NCI-H146 treated with DMSO at 0.1 percent for 48 hours (cell line): Measurements from ENCODE around the gene PLCB1.

Source experiments
- DNase-seq: peaks from one replicate; lab custom pipeline; 2025; ENCODE audit not compliant: unreplicated experiment; lab: John Stamatoyannopoulos, UW

Gene PLCB1

DNA sequence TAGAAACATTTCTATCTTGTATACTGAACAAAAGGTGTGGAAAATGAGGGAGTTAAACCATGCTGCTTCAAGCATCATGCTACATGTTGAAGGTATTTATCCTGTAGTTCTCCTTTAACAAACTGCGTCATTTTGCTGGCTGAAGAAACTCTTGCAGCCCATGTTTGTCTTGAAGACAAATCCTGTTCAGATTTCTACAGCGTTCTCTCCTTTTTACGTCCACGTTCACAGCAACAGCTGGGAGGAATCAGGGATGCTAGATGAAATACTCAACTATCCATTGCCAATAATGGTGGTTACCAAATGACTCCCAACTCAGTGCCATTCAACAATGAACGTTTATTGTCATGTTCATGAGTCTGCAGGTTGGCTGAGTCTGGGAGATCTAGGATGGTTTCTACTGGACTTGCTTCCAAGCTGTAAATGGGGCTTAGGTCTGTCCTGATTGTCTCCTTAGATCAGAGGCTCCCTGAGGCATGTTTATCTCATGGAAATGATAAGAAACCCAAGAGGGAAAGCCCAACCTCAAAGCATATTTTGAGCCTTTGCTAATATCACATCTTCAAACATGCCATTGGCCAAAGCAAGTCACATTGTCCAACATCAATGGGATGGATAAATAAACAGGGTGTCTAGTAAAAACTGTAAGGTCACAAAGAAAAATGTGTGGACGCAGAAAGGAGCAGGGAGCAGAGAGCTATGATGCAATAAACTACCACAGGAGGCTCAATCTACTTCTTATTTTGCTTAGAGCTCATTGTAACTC lies 2.7 kb upstream of the PLCB1 start:
- DNase-seq, result no peak

DNA sequence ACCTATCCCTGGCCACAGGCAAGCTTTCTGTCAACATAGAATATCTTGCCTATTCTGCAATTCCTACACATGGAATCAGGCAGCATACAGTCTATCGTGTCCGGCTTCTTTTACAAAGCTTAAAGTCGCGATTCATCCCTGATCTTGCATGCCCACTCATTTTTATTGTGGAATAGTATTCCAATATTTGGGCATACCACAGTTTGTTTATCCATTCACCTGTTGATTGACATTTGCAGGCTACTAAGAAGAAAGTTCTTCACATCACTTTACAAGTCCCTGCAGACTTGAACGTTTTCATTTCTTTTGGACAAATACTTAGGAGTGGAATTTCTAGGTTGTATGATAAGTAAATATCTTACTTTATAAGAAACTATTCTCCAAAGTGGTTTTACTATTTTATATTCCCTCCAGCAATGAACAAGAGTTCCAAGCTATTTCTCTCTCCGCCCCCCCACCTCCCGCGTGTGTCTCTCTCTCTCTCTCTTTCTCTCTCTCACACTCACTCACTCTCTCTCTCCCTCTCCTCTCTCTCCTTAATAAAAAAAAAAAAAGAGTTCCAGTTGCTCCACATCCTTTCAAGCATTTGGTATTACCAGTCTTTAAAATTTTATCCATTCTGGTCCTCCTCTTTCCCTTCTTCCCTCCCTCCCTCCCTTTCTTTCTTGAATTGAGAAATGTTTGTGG lies 1.1 kb upstream of the PLCB1 start:
- no peak for DNase-seq

DNA sequence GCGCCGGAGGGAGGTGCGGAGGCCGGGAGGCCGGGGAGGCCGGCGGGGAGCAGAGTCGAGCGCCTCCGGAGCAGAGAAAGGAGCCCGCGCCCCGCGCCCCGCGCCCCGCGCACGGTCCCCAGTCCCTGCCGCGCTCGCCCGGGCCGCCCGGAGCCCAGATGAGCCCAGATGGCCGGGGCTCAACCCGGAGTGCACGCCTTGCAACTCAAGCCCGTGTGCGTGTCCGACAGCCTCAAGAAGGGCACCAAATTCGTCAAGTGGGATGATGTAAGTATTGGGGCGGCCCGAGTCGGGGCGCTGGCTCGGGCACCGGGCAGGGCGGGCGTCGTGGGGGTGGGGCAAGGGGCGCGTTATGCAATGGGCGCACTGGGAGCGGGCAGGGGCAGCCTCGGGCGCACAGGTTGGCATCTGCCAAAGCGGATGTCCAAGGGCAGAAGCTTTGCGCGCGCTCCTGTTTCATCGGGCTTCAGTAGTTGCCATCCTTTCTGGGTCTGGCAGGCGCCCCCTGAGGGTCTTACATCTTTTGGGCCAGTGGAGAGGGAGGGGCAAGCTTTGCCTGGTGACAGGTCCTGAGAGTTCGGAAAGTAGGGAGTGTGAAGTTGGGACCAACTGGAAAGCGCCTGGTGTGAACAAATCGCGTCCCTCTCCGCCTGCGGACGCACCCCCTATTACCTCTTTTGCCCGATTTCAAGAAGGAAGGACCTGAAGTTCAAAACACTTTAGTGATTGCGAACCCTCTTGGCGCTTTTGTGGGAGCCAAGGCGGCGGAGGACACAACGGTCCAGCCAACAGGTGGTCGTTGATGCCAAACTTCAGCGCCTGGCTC lies 631 bp downstream of the PLCB1 start:
- DNase-seq, result no peak

DNA sequence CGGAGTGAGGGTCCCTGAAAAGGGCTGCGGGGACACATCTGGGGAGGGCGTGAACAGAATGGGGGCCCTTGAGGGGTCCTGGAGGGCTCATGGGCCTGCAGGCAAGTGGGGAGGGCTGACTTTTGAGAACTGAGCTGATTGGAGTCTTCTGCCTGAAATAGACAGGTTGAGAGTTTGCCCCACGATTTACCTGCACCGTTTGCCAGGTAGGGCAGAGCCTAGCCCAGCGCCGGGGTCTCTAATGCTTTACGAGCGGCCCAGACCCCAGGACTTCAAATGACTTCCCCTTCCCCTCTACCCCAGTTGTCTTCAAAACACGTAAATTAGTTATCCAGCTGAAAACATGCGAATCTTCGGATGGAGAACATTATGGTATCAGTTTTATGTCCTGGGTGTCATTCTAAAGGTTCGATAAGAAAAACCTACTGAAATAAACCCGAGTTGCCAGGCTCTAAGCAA lies 1.3 kb downstream of the PLCB1 start:
- no peak for DNase-seq

- DNase-seq, result no peak
Observed at GRCh38 chr20:8133851-8134451, 1.9 kb downstream of the PLCB1 start.

- DNase-seq, result no peak
Observed at GRCh38 chr20:8139899-8140298, 7.8 kb downstream of the PLCB1 start.

- DNase-seq, result no peak
Observed at GRCh38 chr20:8143474-8143873, 11.4 kb downstream of the PLCB1 start.

DNA sequence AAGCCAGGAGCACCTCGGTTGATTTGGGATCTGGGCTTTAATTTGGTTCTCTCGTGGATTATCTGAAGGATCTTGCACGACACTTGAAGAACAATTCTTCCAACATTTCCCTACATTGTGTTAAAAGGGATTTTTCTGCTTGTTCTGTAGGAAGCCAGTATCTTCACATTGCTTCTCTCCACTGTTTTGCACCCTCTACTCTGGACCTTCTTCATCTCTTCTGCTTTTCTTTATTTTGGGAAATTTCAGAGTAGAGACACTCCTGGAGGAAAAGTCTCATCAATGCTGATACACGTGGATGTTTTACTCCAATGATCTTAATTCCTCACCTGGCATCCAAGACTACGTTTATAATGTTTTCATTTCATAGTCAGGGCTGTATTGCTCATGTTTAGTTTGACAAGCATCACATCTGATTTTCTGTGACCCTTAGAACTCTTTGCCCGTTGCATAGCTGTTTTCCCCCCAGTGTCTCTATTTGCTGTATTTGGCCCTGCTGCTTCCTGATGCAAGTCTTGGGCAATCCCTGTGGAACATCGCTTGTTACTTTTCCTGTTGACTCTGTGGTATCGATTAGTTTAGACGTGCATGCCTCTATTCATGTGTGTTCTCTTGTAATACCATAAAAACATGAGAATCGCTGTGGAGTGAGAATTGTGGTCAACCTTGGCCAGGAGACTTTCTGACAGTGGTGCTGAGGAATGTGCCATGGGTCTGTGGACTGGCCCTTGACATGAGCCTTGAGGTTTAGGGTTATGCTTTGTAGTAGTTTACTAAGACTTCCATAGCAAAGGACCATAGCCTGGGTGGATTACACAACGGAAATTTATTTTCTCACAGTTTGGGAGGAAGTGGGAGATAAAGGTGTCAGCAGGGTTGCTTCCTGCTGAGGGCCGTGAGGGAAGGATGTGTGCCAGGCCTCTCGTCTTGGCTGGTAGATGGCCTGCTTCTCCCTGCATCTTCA lies 12.5 kb downstream of the PLCB1 start:
- DNase-seq, result no peak

GRCh38 chr20:8145246-8146168 lies 13.4 kb downstream of the PLCB1 start:
- no peak for DNase-seq

- DNase-seq, result no peak
Observed at GRCh38 chr20:8147476-8147875, 15.4 kb downstream of the PLCB1 start.

GRCh38 chr20:8148501-8148900 lies 16.4 kb downstream of the PLCB1 start:
- no peak for DNase-seq

DNA sequence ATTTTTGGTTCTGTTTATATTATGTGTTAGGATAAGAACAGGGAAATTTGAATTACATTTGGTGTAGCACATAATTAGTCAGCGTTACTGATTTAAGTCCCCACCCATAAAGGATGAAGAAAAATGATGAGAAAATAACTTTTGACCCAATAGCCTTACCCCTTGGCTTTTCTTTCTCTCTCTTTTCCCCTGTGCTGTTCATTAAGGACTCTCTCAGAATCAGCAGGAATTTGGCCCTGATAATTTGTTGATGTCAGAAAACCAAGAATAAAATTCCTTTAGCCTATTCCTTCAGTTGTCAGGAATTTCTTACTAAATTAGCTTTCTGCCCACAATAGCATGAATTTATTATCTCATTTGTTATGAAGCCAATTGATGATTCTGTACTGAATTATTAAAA lies 18.5 kb downstream of the PLCB1 start:
- DNase-seq, result no peak

GRCh38 chr20:8151372-8151771 lies 19.3 kb downstream of the PLCB1 start:
- DNase-seq, result no peak

DNA sequence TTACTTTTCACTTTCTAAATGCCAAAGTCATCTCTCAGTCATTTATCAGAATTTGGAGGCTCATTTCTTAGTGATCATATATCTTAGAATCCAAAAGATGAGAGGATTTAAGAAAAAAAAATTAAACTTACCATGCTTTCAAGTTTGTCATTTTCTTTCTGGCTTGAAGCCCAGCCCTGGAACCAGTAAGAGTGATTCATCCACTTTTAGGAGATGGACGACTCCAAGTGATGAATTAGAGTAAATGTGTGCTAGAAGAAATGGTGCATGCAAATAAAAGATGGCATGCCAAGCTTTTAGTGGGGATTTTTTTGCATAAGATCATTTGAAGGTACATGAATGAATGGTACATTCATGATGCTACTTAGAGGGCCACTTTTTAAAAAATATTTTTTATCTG lies 20.1 kb downstream of the PLCB1 start:
- DNase-seq, result no peak

DNA sequence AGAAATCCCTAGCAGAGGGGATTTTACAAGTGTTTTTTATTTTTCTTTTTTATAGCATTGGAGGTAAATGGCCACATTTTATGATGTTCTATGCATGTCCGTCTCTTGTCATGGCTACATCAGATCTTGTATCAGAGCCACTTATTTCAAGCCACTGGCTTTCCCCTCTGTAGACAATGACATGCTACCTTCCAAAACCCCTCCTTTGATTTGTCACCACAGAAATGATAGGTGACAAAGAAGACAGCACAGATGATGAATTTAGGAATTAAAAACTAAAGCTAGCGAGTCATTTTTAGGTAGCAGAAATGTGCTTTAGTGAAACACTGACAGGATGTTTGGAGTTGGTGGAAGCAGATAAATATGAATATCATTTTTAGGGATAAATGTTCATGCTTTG lies 20.8 kb downstream of the PLCB1 start:
- DNase-seq, result no peak

GRCh38 chr20:8153281-8153908 lies 21.3 kb downstream of the PLCB1 start:
- no peak for DNase-seq

DNA sequence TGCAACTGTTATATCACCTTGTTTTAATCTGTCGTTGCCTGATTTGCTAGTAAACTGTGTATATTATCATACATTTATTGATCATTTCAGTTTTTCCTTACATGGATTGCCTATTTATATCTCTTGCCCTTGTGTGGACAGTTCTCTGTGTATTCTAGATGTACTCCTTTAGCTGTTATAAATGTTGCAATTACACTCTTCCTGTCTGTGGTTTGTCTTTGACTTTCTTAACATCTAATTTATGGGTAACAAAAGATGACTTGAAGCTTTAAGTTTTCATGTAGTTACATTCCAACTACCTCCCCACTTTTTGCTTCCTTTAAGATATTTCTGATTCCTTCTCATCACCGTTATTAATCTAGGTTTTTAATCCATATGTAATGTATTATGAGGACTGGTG lies 22.6 kb downstream of the PLCB1 start:
- DNase-seq, result no peak

DNA sequence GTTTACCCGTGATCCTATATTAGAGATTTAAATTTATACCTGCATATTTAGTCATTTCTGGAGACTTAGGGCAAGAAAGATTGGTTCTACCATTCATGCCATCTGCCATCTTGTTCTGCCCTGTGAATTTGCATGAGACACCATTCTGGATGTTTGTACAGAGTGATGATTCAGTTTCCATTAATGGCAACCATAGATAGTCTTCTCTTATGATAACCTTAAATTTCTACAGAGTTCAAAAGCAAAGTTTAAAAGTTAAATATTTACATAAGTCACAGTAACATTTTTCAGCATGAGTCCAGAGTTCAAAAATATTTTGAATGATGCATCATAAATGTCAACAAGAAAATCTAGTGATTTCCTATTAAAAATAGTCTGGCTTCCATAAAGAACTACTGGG lies 23.2 kb downstream of the PLCB1 start:
- DNase-seq, result no peak

- no peak for DNase-seq
Observed at GRCh38 chr20:8155812-8156211, 23.7 kb downstream of the PLCB1 start.
